OCI-LY3 (cell line): ENCODE results near the gene TPM4.

Experiments
- H2AFZ ChIP-seq: fragments of 200-600, 300-600 bp; shearing (Covaris generic); 2 replicates; pipeline ENCODE4 v1.6.0; 2014; ENCODE audit warnings: antibody characterized with exemption, low read depth, low read length
- H3K27ac ChIP-seq: fragments of 200-600, 300-600 bp; sonication (generic); 2 replicates; pipeline ENCODE4 v1.5.1; 2014; ENCODE audit warnings: mild to moderate bottlenecking, low read length, moderate library complexity, mixed read lengths
- H3K27me3 ChIP-seq: fragments of 200-600, 300-600 bp; sonication (generic); 2 replicates; pipeline ENCODE4 v1.6.1; 2014; ENCODE audit warnings: low read depth, low read length, mixed read lengths
- H3K36me3 ChIP-seq: fragments of 200-600, 300-600 bp; sonication (generic); replicated peaks from 2 replicates; pipeline ENCODE3; 2014; ENCODE audit warnings: low read depth, low read length, mixed read lengths
- H3K4me1 ChIP-seq: fragments of 300-600, 200-600 bp; sonication (generic); 2 replicates; pipeline ENCODE4 v1.6.1; 2014; ENCODE audit warnings: low read length, mixed read lengths
- H3K4me2 ChIP-seq: fragments of 200-600, 300-600 bp; sonication (generic); 2 replicates; pipeline ENCODE4 v1.6.1; 2014; ENCODE audit warnings: low read length, mixed read lengths
- H3K4me3 ChIP-seq: fragments of 300-600, 200-600 bp; sonication (generic); 2 replicates; pipeline ENCODE4 v1.5.1; 2014; ENCODE audit warnings: antibody characterized with exemption, mild to moderate bottlenecking, low read length, moderate library complexity
- H3K79me2 ChIP-seq: fragments of 300-600, 200-600 bp; shearing (Covaris generic); 2 replicates; pipeline ENCODE4 v1.6.1; 2014; ENCODE audit warnings: mild to moderate bottlenecking, low read length, mixed read lengths
- H3K9ac ChIP-seq: fragments of 300-600, 200-600 bp; shearing (Covaris generic); 2 replicates; pipeline ENCODE4 v1.6.0; 2014; ENCODE audit warnings: mild to moderate bottlenecking, low read length, moderate library complexity
- H3K9me3 ChIP-seq: fragments of 200-600, 300-600 bp; shearing (Covaris generic); 2 replicates; pipeline ENCODE4 v1.6.1; 2014; ENCODE audit warnings: low read length, mixed read lengths; ENCODE audit not compliant: insufficient read depth
- H4K20me1 ChIP-seq: fragments of 200-600, 300-600 bp; sonication (generic); 2 replicates; pipeline ENCODE4 v1.6.1; 2016; ENCODE audit warnings: low read length, mixed read lengths; ENCODE audit not compliant: insufficient read depth
- EZH2phosphoT487 ChIP-seq: fragments of 200-600 bp; shearing (Covaris generic); IDR thresholded peaks from 2 replicates; pipeline ENCODE4 v1.6.1; 2018; ENCODE audit warnings: antibody characterized with exemption, mixed run types, low read depth
- TF ChIP-seq, protein P1 (sequence below): fragments of 200-600, 300-600 bp; sonication (generic); IDR thresholded peaks from 2 replicates; pipeline ENCODE4 v1.5.1; 2014; ENCODE audit warnings: antibody characterized with exemption, low read length, low read depth

Gene TPM4

DNA sequence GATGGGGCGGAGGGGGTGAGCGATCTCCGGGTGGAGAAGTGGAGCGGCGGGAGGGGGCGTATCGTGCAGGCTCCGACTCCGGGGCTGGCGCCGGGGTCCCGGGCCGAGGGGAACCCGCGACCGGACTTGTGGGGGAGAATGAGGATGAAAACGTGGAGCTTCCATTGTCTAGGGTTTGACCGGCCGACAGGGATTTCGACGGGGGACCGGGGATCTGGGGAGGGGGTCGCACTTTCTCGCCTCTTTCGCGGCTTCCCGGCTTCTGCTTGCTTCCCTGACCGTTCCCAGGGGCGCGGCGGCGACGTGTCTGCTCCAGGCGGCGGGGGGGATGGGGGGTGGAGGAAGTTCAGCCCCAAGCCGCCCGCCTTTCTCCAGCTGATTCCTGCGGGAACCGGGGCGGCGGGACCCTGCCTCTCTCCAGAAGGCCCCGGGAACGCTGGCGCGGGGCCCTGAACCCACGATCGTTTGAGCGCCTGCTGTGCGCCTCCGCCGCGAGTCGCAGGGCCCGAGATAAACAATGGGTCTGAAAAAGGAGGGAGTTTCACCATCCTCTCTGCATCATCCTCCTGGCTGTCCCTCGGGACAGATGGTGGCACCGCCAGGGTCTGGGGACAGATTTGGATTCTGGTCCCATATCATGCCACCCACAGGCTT, 790 bp downstream of the TPM4 start:
- H3K4me2 ChIP-seq, result peak overlapping the region; percentile 99
- H3K27ac ChIP-seq, result peak overlapping the region; percentile 96
- peak overlapping the region; percentile 84 for H3K4me3 ChIP-seq
- peaks cover 31% of the 10 kb centered on the region for H4K20me1 ChIP-seq
- H3K27me3 ChIP-seq, result no peaks in the 10 kb centered on the region
- H3K79me2 ChIP-seq, result peaks cover 66% of the 10 kb centered on the region
- TF ChIP-seq EZH2phosphoT487, result no peak
- TF ChIP-seq, protein P1, sequence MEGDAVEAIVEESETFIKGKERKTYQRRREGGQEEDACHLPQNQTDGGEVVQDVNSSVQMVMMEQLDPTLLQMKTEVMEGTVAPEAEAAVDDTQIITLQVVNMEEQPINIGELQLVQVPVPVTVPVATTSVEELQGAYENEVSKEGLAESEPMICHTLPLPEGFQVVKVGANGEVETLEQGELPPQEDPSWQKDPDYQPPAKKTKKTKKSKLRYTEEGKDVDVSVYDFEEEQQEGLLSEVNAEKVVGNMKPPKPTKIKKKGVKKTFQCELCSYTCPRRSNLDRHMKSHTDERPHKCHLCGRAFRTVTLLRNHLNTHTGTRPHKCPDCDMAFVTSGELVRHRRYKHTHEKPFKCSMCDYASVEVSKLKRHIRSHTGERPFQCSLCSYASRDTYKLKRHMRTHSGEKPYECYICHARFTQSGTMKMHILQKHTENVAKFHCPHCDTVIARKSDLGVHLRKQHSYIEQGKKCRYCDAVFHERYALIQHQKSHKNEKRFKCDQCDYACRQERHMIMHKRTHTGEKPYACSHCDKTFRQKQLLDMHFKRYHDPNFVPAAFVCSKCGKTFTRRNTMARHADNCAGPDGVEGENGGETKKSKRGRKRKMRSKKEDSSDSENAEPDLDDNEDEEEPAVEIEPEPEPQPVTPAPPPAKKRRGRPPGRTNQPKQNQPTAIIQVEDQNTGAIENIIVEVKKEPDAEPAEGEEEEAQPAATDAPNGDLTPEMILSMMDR, result no peak
- no peak overlapping the region for H2AFZ ChIP-seq
- H3K9me3 ChIP-seq, result no peaks in the 10 kb centered on the region
- peak overlapping the region; percentile 91 for H3K9ac ChIP-seq
- peaks cover 58% of the 10 kb centered on the region for H3K4me1 ChIP-seq
- H3K36me3 ChIP-seq, result peaks cover 43% of the 10 kb centered on the region

DNA sequence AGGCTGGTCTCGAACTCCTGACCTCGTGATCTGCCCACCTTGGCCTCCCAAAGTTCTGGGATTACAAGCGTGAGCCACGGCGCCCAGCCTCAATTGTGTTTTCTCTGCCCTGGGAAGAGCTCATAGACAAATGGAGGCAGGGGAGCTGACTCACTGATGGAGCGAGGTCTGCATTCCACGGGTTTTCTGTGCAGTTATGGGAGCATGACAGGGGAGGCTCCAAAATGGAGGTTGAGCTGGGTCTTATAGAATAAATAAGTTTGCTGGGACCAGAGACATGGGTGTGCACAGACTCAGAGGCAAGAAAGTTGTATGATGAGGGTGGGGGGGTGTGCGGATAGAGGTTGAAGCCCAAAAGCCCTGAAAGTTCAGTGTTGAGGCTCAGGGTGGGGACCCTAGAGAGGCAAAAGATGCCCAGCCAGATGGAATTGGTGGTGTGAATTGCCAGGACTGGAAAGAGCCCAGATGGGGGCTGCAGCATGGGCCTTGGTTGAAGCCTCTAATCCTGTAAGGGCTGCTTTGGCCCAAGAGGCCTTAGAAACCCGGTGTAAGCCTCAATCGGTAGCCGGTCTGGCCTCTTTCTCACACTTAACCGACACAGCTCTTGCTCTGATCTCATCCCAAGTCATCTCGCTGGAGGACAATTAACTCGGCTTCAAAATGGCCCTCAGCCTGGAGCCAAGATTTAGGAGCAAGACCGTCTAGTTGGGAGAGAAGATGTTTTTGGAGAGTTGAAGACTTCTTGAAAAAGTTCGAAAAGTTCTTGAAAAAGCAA, 1.9 kb downstream of the TPM4 start:
- peaks cover 41% of the 10 kb centered on the region for H4K20me1 ChIP-seq
- peaks cover 53% of the 10 kb centered on the region for H3K4me1 ChIP-seq
- peak overlapping the region; percentile 84 for H3K4me3 ChIP-seq
- peaks cover 52% of the 10 kb centered on the region for H3K36me3 ChIP-seq
- peak overlapping the region; percentile 91 for H3K9ac ChIP-seq
- H3K4me2 ChIP-seq, result peak overlapping the region; percentile 99
- peaks cover 77% of the 10 kb centered on the region for H3K79me2 ChIP-seq
- H3K9me3 ChIP-seq, result no peaks in the 10 kb centered on the region
- no peaks in the 10 kb centered on the region for H3K27me3 ChIP-seq
- H2AFZ ChIP-seq, result no peak overlapping the region
- H3K27ac ChIP-seq, result peak overlapping the region; percentile 96
- TF ChIP-seq EZH2phosphoT487, result no peak
- TF ChIP-seq, protein P1, result no peak

DNA sequence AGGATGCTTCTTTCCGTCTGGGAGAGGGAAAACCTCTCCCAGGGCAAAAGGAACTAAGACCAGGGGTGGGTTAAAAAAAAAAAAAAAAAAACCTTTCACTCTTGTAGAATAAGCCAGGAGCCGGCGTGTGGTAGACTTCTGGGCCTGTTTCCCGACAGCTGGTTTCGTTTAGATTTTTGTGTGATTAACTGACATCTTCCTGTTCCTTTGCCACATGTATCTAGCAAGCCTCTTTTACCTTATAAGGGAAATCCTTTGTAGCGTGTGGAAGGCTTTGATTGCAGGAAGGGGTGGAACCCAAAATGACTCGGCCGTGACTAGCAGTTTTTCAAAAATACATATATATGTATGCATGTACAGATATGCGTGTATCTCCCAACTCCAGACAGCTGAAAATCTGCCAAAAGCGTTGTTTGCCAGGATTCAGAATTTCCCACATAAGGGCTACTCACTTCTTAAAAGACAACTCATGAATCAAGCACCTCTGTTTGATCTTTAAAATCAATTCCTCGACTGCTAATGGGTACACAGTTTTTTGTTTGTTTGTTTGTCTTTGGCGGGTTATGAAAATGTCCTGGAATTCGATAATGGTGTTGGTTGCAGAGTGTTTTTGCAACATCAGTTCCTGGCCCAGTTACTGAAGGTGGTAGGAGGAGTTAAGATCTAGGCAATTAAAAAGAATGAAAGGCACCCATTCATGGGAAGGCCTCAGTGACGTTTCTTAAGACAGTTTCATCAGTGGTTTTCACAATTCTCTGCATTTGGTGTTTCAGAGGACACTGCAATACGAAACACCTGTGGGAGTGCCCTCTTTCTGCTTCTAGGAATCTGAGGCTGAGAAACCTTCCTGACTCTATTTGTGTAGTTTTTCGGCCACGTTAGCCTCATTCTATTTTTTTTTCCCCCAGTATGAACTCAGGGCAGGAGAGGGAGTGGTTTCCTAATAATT, 2.7 kb downstream of the TPM4 start:
- Histone ChIP-seq H3K9ac (peak overlapping the region; percentile 91), H3K79me2 (peaks cover 85% of the 10 kb centered on the region), H3K36me3 (peaks cover 59% of the 10 kb centered on the region), H4K20me1 (peaks cover 49% of the 10 kb centered on the region), H3K4me2 (peak overlapping the region; percentile 99), H2AFZ (no peak overlapping the region), H3K27me3 (no peaks in the 10 kb centered on the region), H3K4me3 (peak overlapping the region; percentile 84), H3K9me3 (no peaks in the 10 kb centered on the region), H3K4me1 (peaks cover 46% of the 10 kb centered on the region), H3K27ac (peak overlapping the region; percentile 96)
- TF ChIP-seq, protein P1, result no peak
- no peak for TF ChIP-seq EZH2phosphoT487
